GM13977 (cell line): ENCODE measurements around the gene GFRA1.

Experiments
- DNase-seq: peaks from one replicate; pipeline ENCODE4 v3.0.0; 2012; ENCODE audit warnings: low spot score
- CTCF ChIP-seq: IDR thresholded peaks from 2 replicates; pipeline ENCODE4 v1.5.1; 2012; ENCODE audit warnings: mild to moderate bottlenecking, control low read depth; ENCODE audit not compliant: insufficient read depth; ENCODE audit errors: extremely low read depth, missing control alignments
- in situ Hi-C: fragments of 300-500 bp; cut with MboI; formaldehyde crosslinking; loops from one replicate; pipeline ENCODE4 v1.12.0; 2022; ENCODE audit warnings: low sequenced_read_pairs, low pct_unique_long_range_greater_than_20kb, mixed read lengths, inconsistent platforms; ENCODE audit not compliant: unreplicated experiment

GFRA1 gene

GRCh38 chr10:116160271-116160670, 112.7 kb downstream of the GFRA1 start:
- TF ChIP-seq CTCF = no peak
- in situ Hi-C loops = no loop called here
- DNase-seq = no peak

- TF ChIP-seq CTCF = no peak
- DNase-seq = no peak
- in situ Hi-C loops = no loop called here
Observed at GRCh38 chr10:116159197-116159596, 113.8 kb downstream of the GFRA1 start.

GRCh38 chr10:116158036-116158435, 115.0 kb downstream of the GFRA1 start:
- DNase-seq = no peak
- no peak for TF ChIP-seq CTCF
- in situ Hi-C loops = no loop called here

- no peak for DNase-seq
- no peak for TF ChIP-seq CTCF
- in situ Hi-C loops = no loop called here
Observed at GRCh38 chr10:116157485-116157884, 115.5 kb downstream of the GFRA1 start.

- in situ Hi-C loops = no loop called here
- DNase-seq = no peak
Observed at GRCh38 chr10:116156819-116157218, 116.2 kb downstream of the GFRA1 start.

GRCh38 chr10:116155191-116155590, 117.8 kb downstream of the GFRA1 start:
- no peak for DNase-seq
- TF ChIP-seq CTCF = no peak
- in situ Hi-C loops = no loop called here

More at GRCh38 chr10:116156819-116157218, 116.2 kb downstream of the GFRA1 start:
- TF ChIP-seq CTCF = no peak

- in situ Hi-C loops = no loop called here
- no peak for DNase-seq
- no peak for TF ChIP-seq CTCF
Observed at GRCh38 chr10:116154651-116155050, 118.4 kb downstream of the GFRA1 start.
